ENCODE results near the gene ADAMTS17.

ADAMTS17 gene

GRCh38 chr15:100227781-100228180, 114.0 kb downstream of the ADAMTS17 start:
- DNase-seq: no peak

- DNase-seq: no peak
Observed at GRCh38 chr15:100226107-100226506, 115.7 kb downstream of the ADAMTS17 start.

DNA sequence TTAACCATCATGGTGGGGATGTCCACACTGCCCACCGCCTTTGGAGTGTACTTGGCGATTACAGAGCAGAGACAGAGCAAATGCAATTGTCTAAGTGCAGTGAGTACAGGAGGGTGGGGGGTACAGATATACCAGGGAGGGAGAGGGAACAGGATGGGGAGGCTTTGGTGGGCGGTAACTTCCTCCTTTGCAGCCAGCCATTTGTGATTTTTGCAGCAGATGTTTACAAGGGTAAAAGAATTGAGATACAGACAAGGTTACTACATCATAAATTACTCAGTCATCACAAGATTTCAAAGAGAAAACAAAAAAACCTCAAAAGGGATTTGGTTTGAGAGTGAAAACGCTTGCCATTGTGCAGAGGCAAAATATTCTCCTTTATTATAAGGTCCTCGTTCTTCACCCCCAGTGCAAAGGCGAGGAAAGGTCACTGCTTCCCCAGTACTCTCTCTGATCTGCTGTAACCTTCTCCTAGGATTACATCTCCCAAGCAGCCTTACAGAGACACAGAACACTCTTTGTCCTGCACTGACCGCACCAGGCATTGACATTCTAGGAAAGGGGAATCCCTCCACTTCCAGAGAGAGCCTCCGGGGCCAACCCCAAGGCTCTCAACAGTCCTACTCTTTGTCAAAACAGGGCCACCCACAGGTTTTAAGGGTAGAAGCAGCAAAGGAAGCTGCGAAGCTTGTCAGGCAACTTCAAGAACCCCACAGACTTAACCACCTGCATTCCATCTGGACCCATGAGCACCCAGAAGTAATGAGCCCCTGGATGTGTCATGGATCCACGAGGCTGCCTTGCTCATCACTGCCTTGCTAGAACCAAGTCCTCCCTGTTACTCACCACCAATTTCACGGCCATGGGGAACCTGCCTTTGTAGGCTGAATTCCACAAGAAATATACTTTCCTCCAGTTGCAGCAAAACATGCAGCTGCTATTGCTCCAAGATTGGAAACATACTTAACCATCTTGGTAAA, 117.3 kb downstream of the ADAMTS17 start:
- no peak for DNase-seq

DNA sequence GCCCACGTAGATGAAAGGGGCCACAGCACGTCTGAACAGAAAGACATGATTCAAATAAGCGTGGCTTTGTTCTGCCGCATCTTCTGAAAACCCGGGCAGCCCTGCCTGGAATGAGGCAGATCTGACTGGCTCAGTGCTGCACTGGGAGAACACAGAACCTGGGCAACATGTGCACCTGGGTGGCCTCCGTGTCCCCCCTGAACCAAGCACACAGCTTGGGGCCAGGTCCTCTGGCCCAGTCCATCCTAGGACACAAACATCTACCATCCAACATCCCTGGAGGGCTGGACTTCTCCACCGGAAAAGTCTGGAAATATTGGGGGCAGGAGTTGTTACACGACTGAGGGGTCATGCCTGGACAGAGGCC, 119.4 kb downstream of the ADAMTS17 start:
- no peak for DNase-seq

DNA sequence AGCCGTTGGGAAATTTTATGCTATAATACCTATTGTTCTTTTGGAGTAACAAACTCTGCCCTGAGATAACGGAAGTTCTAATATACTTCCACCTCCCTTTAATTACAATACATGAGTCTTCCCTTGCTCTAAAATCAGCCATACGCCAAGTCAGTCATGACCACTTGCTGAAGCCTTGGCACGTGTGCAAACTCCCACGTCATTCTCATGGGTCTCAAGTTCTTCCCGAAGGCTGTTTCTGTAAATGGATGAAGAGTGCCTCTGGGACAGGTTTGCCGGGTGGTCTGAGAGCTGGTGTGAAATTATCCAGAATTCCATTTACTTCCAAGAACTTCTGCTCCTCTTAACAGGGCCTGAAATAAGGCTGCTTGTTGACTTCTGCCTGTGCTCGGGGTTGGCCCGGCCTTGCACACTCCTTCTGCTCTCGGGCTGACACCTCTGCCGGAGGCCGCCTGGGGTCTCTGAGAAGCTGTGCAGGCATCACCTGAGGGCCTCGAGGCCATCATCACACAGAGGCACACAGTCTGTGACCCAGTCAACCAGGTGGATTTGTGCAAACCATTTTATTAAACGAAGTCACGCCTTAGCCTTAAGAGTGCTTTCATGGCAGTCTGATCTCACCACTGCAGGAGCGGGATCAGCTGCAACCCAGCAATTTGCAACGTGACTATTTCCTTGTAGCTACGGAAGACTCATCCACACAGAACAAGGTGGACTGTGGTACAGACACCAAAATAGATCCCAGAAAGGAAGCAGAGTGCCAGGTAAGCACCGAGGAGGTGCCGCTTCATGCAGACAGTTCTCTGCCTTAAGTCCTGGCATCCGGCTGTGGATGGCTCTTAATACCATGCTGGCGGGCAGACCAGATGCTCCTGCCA, 120.1 kb downstream of the ADAMTS17 start:
- no peak for DNase-seq

DNA sequence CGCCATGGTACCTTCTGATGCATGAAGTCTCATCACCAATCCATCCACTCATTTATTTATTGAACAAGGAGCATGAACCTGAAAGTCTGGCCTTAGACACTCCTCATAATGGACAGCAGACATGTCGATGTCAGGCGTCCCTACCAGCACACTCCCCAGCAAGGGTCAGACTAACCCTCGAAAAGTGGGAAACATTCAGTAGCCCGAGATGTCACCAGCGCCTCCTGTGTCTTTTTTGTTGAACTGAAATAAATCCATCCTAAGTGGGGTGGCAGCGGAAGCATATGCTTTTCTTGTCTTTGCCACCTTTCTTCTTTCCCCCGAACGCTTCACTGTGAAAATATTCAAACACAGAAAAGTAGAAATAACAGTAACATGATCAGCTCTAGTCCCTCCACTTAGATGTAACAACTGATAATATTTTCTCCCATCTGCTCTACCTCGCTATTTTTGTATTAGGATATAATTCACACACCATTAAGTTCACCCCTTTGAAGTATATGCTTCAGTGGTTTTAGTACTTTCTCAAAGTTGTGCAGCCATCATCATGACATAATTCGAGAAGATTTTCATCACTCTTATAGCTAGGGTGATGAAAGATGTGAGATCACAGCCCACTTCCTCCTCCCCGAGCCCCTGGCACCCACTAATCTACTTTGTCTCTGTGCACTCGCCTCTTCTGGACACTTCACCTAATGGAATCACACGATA, 121.6 kb downstream of the ADAMTS17 start:
- no peak for DNase-seq

DNA sequence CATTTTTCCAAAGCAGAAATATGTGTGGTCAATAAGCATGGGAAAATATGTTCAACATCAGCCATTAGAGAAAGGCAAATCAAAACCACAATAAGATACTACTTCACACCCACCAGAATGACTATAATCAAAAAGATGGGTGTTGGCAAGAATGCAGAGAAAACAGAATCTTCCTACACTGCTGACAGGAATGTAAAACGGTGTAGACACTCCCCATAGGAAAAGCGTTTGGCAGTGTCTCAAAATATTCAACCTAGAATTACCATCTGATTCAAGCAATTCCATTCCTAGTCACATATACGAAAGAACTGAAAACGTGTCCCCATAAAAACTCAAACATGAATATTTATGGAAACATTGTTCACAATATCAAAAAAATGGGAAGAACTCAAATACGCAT, 123.3 kb downstream of the ADAMTS17 start:
- no peak for DNase-seq

GRCh38 chr15:100216182-100216581, 125.6 kb downstream of the ADAMTS17 start:
- DNase-seq: no peak

- no peak for DNase-seq
Observed at GRCh38 chr15:100215843-100216169, 126.0 kb downstream of the ADAMTS17 start.

DNA sequence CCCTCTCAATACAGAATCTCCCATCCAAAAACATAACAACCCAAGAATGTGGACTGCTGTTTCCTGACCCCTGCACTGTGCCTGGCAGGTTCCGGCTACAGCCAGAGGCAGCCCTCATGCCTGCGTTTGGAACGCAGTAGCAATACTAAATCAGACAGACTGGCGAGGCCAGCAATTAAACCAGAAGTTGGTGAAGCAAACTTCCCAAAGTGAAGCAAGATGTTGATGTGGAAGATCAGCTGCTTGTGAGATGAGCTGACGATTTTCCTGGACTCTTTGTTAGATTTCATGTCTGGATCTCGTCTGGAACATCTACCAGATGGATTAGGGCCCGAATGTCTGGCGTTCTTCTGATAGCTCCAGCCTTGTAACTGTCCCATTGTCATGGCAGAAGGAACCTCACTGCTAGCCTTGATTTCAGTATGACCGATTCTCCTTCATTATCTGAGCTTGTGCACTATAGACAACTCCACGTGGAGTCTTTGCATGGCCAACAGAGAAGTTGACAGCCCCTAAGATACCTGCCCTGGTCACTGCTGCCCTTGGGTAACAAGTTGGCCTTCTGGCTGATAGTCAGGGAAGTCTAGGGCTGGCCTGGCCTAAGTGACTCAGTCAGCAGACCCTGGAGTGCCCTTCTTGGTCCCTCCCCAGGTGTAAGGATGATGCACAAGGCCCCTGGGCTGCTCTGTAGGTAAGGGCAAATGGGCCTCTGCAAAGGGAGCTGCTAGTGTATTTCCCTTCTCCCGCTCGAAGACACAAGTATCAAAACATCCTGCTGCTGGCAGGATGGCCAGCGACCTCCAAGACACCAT, 126.5 kb downstream of the ADAMTS17 start:
- no peak for DNase-seq

- no peak for DNase-seq
Observed at GRCh38 chr15:100211855-100212850, 129.6 kb downstream of the ADAMTS17 start.

DNA sequence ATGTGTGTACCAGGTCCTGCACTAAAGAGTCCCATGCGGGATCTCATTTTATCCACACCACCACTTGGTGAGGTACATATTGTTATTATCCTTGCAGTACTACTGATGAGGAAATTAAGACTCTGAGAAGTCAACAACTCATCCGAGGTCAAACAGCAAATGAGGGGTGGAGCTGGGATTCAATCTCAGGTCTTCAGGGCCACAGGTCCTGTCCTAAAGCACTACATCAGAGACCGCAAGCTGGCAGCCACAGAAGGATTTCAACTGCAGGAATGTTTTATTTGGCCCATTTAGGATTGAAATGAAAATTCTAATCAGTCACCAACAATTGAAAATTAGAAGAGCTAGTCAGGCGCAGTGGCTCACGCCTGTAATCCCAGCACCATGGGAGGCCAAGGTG, 131.4 kb downstream of the ADAMTS17 start:
- no peak for DNase-seq

DNA sequence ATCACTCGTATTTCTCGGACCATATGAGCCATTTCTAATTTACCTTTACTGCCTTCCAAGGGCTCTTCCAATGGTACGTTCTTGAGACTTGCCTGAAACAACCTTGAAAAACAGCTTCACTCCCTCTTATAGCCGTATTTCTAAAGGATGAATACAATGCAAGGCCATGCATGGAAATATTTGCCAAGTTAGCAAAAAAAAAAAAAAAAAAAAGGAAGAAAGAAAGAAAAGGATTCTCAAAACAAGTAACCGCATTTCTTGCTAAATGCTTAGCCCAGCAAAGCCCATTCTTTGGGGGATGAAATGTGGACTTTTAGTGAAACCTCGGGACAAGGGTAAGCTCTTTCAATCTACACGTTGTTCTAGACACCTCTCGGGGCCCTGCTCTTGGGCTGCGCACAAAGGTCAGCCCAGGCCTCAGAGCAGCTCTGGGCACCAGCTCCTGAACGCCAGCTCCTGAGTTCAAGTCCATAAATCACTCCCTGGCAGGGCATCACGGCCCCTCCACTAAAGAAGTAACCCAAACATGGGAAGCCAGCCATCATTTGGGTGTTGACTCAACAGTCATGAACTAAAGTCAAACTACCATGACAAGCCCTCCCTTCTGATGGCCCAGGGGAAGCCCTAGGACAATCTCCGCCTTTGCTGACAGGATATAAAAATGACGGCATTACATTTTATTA, 132.7 kb downstream of the ADAMTS17 start:
- no peak for DNase-seq

DNA sequence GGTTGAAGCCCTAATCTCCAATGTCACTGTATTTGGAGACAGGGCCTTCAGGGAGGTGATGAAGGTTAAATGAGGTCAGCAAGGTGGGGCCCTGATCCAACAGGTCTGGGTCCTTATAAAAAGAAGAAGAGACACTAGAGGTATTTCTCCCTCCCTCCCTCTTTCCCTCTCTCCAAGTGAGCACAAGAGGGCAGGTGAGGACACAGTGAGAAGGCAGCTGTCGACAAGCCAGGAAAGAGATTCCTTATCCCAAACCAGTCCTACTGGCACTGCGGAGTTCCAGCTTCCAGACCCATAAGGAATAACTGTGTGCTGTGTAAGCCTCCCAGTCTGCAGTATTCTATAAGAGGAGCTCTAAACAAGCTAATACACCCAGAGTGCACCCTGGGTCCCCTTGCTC, 134.7 kb downstream of the ADAMTS17 start:
- DNase-seq: no peak

DNA sequence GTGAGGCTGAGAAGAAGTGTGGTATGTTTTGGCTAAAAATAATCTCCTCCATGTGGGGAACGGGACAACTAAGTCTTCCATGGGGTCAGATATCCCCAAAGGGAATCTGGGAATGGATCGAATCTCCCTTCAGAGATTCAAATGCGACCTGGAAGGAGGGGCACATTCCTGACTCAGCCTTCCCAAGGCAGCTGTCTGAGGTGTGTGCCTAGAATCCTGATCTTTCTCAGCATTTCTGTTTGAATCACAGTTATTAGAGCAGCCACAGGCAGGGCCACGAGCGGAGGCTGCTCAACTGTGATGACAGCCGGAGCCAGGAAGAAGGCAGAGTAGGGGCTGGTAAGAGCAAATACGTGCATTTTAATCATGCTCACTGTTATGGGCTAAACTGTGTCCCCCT, 135.1 kb downstream of the ADAMTS17 start:
- DNase-seq: peak in 11 of 56 donors; percentile 6 to 56 (median 25)

DNA sequence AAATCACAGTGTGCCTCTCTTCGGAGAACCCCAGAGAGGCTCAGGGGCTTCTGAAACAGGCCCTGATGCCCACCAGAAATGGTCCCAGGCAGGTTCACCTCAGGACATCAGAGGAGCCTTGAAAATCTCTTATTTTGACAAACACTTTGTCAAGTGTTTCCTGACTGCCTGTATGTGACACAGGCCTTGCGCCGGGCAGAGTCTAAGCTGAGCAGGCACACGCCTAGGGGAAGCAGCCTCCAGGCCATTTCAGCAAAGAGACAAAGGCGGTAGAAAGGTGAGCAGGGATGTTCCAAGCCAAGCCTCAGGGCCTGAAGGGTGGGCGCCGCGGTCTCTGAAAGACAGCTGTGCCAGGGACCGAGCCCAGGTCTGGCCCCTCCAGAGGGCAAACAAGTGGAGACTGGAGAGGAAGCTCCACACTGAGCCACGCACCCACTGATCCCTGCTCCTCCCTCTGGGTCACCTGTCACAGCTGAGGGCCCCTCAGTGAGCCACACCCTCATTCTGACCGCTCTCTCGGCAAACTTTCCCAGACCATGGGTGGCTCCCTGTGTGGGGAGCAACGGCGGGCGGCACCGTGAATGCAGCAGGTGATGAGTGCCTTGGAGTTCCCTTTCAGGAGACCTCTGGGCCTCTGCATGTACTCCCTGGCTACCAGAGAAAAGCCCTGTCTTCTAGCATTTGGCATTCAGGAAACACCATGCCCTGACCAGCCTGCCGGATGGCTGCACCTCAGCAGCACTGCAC, 136.1 kb downstream of the ADAMTS17 start:
- DNase-seq: no peak

DNA sequence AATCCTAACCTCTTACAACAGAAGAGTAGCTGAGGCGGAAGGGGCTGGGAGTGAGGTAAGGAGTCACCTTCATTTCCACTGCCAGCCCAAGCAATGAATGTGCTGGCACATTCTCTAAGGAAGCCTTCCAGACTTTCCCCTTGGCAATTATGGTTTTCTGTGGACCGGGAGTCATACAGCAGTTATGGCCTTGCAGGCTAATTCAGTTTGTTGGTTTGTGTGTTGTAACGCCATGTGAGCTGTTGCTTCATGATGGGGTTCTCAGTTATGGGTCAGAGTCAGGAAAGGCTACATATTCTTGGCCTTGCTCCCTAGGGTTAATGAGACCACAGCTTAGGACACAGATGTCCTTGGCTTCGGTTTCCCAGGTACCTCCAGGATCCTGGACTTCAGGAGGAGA, 137.0 kb downstream of the ADAMTS17 start:
- no peak for DNase-seq

DNA sequence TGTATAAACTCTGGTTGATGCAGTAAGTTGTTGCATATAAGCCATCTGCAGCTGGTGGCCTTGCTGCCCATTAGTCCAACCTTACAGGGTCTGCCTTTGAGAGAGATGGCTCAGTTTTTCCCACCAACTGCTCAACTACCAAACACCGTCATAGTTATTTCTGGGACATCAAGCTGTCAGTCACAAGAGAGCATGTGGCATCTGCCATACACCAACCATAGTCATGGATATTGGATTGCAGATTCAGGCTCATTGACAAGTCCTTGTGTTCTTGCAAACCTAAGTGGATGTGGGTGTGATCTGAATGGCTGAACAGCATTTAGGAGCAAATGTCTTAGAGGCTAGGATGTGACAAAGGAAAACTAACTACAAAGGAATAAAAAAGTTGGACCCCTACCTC, 137.6 kb downstream of the ADAMTS17 start:
- DNase-seq: no peak
